Ascending aorta (tissue), 2 donors: ENCODE results near the gene NCOA7. TPM values are rescaled to one million over a fixed set of nuclear protein-coding genes. Genes with fewer than 3 reads are reported as not detected.
"Not testable (repeated sequence)": the region's sequence is repeated elsewhere in the genome, so short reads cannot be mapped to it uniquely, and the experiment has no call there.

Experiments used
- DNase-seq, 2 donors: peaks; one replicate each; pipeline ENCODE4 v3.0.0-alpha.2; 2019; ENCODE audit warnings: low spot score in 2 of 2
- H3K27ac ChIP-seq, 2 donors: fragments of 200-600 bp; sonication (generic); one replicate each; pipeline ENCODE4 v1.5.1; 2016 to 2017; ENCODE audit warnings: mild to moderate bottlenecking in 1 of 2
- H3K27me3 ChIP-seq: fragments of 200-600 bp; sonication (generic); one replicate; pipeline ENCODE4 v1.5.1; 2017
- H3K36me3 ChIP-seq, 2 donors: fragments of 200-600 bp; sonication (generic); one replicate each; pipeline ENCODE4 v1.5.1; 2016
- H3K4me1 ChIP-seq, 2 donors: fragments of 200-600 bp; sonication (generic); one replicate each; pipeline ENCODE4 v1.5.1; 2016 to 2017; ENCODE audit warnings: mild to moderate bottlenecking in 1 of 2
- H3K4me3 ChIP-seq, 2 donors: fragments of 200-600 bp; sonication (generic); one replicate each; pipeline ENCODE4 v1.5.1; 2016 to 2017; ENCODE audit warnings: mild to moderate bottlenecking in 1 of 2
- H3K9me3 ChIP-seq, 2 donors: fragments of 200-600 bp; sonication (generic); one replicate each; pipeline ENCODE4 v1.5.1; 2016
- CTCF ChIP-seq, 3 experiments: fragments of 200-600 bp in 2 of 3; fragments of 450-650 bp in 1 of 3; sonication (generic) in 2 of 3; IDR thresholded peaks; one replicate each; pipeline ENCODE4 v1.5.1; 2016 to 2019; ENCODE audit warnings: antibody characterized with exemption in 3 of 3, mild to moderate bottlenecking in 1 of 3, moderate library complexity in 1 of 3
- intact Hi-C: fragments of 100-400 bp; cut with DNase I; formaldehyde crosslinking; loops from one replicate; pipeline ENCODE4 v1.15.1; 2023
- total RNA-seq: library from RNA; depleted of rRNA; stranded (reverse); fragments of >200 nt; gene quantifications from one replicate; pipeline ENCODE4 v1.1.0, GENCODE V29; 2016

The NCOA7 gene
- total RNA-seq, 1 donor from 2014 or later = 37.4 TPM

GRCh38 chr6:125846292-125847024 lies 55.7 kb downstream of the NCOA7 start:
- no peaks in the 10 kb centered on the region for H3K9me3 ChIP-seq
- H3K4me1 ChIP-seq = no peaks in the 10 kb centered on the region
- no peaks in the 10 kb centered on the region for H3K27me3 ChIP-seq
- intact Hi-C loops = no loop called here
- no peak for TF ChIP-seq CTCF (IDR thresholded peaks at IDR 0.05)
- no peak overlapping the region for H3K27ac ChIP-seq
- no peak overlapping the region for H3K4me3 ChIP-seq
- H3K36me3 ChIP-seq = no peaks in the 10 kb centered on the region
- DNase-seq = no peak

GRCh38 chr6:125848286-125848685 lies 57.5 kb downstream of the NCOA7 start:
- intact Hi-C loops, H3K36me3 ChIP-seq, H3K4me3 ChIP-seq, H3K9me3 ChIP-seq, H3K4me1 ChIP-seq, H3K27ac ChIP-seq, DNase-seq, H3K27me3 ChIP-seq: not testable (repeated sequence)

- Histone ChIP-seq H3K4me1 (no peaks in the 10 kb centered on the region), H3K9me3 (peaks cover 0 to 8% of the 10 kb centered on the region in 2 donors), H3K36me3 (no peaks in the 10 kb centered on the region), H3K4me3 (no peak overlapping the region), H3K27me3 (no peaks in the 10 kb centered on the region), H3K27ac (no peak overlapping the region)
- no peak for DNase-seq
- intact Hi-C loops = no loop called here
- no peak for TF ChIP-seq CTCF (IDR thresholded peaks at IDR 0.05)
These were observed 59.6 kb downstream of the NCOA7 start for GRCh38 chr6:125850361-125850760.

GRCh38 chr6:125852587-125852986 lies 61.8 kb downstream of the NCOA7 start:
- TF ChIP-seq CTCF (IDR thresholded peaks at IDR 0.05) = no peak
- intact Hi-C loops = no loop called here
- no peak overlapping the region for H3K27ac ChIP-seq
- peaks cover 0 to 12% of the 10 kb centered on the region in 2 donors for H3K36me3 ChIP-seq
- no peak for DNase-seq
- H3K4me1 ChIP-seq = no peaks in the 10 kb centered on the region
- H3K27me3 ChIP-seq = no peaks in the 10 kb centered on the region
- H3K9me3 ChIP-seq = peaks cover 0 to 8% of the 10 kb centered on the region in 2 donors
- no peak overlapping the region for H3K4me3 ChIP-seq

- H3K27ac ChIP-seq = no peak overlapping the region
These were observed 62.4 kb downstream of the NCOA7 start for GRCh38 chr6:125853168-125853567.

More at GRCh38 chr6:125853168-125853567, 62.4 kb downstream of the NCOA7 start:
- H3K4me1 ChIP-seq = no peaks in the 10 kb centered on the region
- peaks cover 0 to 13% of the 10 kb centered on the region in 2 donors for H3K36me3 ChIP-seq
- TF ChIP-seq CTCF (IDR thresholded peaks at IDR 0.05) = no peak
- no peaks in the 10 kb centered on the region for H3K27me3 ChIP-seq
- no peak overlapping the region for H3K4me3 ChIP-seq
- intact Hi-C loops = no loop called here
- peaks cover 0 to 8% of the 10 kb centered on the region in 2 donors for H3K9me3 ChIP-seq
- DNase-seq = no peak
